Osteoblast (primary cell): Measurements from ENCODE around the gene ILF3. TPM values are rescaled to one million over a fixed set of nuclear protein-coding genes. Genes with fewer than 3 reads are reported as not detected.
A peak's percentile ranks its signal among the peaks of the same experiment; 100 is the strongest.

Experiments used
- DNase-seq: peaks from one replicate; pipeline ENCODE4 v3.0.0; 2011; ENCODE audit warnings: low spot score, mixed read lengths; ENCODE audit not compliant: insufficient read length; ENCODE audit errors: missing footprints
- H2AFZ ChIP-seq: 2 replicates; pipeline ENCODE4 v1.6.0; 2011; ENCODE audit warnings: mild to moderate bottlenecking, low read length
- H3K27ac ChIP-seq: 2 replicates; pipeline ENCODE4 v1.5.1; 2011; ENCODE audit warnings: mild to moderate bottlenecking, low read depth, low read length, moderate library complexity
- H3K27me3 ChIP-seq: 2 replicates; pipeline ENCODE4 v1.6.0; 2012; ENCODE audit warnings: mild to moderate bottlenecking, control low read depth, inconsistent platforms, low read length, moderate library complexity; ENCODE audit not compliant: insufficient read depth
- H3K36me3 ChIP-seq: 2 replicates; pipeline ENCODE4 v1.5.1; 2011; ENCODE audit warnings: mild to moderate bottlenecking, low read length, control low read depth, moderate library complexity; ENCODE audit not compliant: insufficient read depth
- H3K4me1 ChIP-seq: 2 replicates; pipeline ENCODE4 v1.5.1; 2011; ENCODE audit warnings: mild to moderate bottlenecking, low read length, control low read depth, moderate library complexity; ENCODE audit not compliant: insufficient read depth
- H3K4me2 ChIP-seq: 2 replicates; pipeline ENCODE4 v1.6.0; 2011; ENCODE audit warnings: mild to moderate bottlenecking, low read length; ENCODE audit not compliant: insufficient read depth
- H3K4me3 ChIP-seq: fragments of 200-600 bp; sonication (generic); 3 replicates; pipeline ENCODE4 v1.5.1; 2012; ENCODE audit warnings: mild to moderate bottlenecking, low read length, inconsistent platforms; ENCODE audit not compliant: insufficient read depth
- H3K79me2 ChIP-seq: 2 replicates; pipeline ENCODE4 v1.6.0; 2012; ENCODE audit warnings: mild to moderate bottlenecking, low read length, control low read depth, inconsistent platforms; ENCODE audit not compliant: insufficient read depth
- H3K9me3 ChIP-seq: 2 replicates; pipeline ENCODE4 v1.5.1; 2011; ENCODE audit warnings: low read depth, low read length, control low read depth
- H4K20me1 ChIP-seq: 2 replicates; pipeline ENCODE4 v1.6.0; 2012; ENCODE audit warnings: mild to moderate bottlenecking, low read length, control low read depth; ENCODE audit not compliant: insufficient read depth
- total RNA-seq: library from RNA; depleted of rRNA; stranded (reverse); fragments of >200 nt; gene quantifications from 2 replicates; pipeline ENCODE4 v1.2.3, GENCODE V29; 2012
- TF ChIP-seq, protein P1 (sequence below): IDR thresholded peaks from 2 replicates; pipeline ENCODE4 v1.5.1; 2011; ENCODE audit warnings: mild to moderate bottlenecking, low read depth, low read length, moderate library complexity; ENCODE audit errors: extremely low read depth

The ILF3 gene
- total RNA-seq, 1 donor: 107 TPM

DNA sequence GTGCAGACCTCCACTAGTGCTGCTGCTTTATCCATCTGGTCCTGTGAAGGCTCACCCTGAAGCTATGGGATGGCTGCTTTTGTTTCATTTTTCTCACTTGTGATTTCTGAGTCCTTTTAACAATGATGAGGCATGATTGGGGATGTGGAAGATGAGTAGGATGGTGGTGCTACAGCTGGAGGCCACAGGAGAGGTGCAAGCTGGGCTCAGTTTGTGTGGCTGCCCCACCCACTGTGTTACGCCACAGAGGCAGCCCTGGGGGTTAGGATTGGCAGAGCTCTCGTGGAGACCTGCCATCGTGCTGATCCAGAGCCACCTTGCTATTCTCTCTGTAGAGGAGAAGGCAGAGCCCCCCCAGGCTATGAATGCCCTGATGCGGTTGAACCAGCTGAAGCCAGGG is 27.5 kb downstream of the ILF3 start:
- no peaks in the 10 kb centered on the region for H3K9me3 ChIP-seq
- peaks cover 46% of the 10 kb centered on the region for H4K20me1 ChIP-seq
- H3K27me3 ChIP-seq: no peaks in the 10 kb centered on the region
- H3K4me1 ChIP-seq: peaks cover 5% of the 10 kb centered on the region
- no peak overlapping the region for H2AFZ ChIP-seq
- peak; percentile 27 for DNase-seq
- TF ChIP-seq, protein P1, sequence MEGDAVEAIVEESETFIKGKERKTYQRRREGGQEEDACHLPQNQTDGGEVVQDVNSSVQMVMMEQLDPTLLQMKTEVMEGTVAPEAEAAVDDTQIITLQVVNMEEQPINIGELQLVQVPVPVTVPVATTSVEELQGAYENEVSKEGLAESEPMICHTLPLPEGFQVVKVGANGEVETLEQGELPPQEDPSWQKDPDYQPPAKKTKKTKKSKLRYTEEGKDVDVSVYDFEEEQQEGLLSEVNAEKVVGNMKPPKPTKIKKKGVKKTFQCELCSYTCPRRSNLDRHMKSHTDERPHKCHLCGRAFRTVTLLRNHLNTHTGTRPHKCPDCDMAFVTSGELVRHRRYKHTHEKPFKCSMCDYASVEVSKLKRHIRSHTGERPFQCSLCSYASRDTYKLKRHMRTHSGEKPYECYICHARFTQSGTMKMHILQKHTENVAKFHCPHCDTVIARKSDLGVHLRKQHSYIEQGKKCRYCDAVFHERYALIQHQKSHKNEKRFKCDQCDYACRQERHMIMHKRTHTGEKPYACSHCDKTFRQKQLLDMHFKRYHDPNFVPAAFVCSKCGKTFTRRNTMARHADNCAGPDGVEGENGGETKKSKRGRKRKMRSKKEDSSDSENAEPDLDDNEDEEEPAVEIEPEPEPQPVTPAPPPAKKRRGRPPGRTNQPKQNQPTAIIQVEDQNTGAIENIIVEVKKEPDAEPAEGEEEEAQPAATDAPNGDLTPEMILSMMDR: no peak
- H3K36me3 ChIP-seq: peaks cover 95% of the 10 kb centered on the region
- no peak overlapping the region for H3K4me2 ChIP-seq
- H3K4me3 ChIP-seq: no peak overlapping the region
- no peak overlapping the region for H3K27ac ChIP-seq
- H3K79me2 ChIP-seq: peaks cover 89% of the 10 kb centered on the region

DNA sequence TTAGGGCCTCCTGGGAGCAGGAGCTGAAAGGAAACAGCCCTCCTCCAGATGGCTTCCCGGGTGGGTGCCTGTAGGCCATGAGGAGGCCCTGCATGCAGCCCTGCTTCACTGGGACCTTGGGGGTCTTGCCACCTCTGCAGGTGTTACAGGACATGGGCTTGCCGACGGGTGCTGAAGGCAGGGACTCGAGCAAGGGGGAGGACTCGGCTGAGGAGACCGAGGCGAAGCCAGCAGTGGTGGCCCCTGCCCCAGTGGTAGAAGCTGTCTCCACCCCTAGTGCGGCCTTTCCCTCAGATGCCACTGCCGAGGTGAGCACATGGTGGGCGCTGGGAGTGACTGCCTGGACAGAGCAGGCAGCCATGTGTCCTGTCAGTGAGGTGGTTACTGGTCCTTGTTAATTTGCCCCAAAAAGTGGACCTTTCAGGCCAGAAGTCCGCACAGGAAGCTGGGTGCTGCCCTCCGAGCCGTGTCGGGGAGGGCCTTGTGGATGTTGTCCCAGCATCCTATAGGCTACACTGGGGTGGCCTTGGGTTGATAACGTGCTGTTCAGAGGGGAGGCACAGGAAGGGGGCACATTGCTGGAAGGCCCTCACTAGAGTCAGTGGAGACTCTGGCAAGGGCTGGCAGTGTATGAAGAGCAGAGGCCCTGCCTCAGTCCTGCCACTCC is 28.4 kb downstream of the ILF3 start:
- peaks cover 51% of the 10 kb centered on the region for H4K20me1 ChIP-seq
- no peak overlapping the region for H3K4me3 ChIP-seq
- no peak overlapping the region for H2AFZ ChIP-seq
- H3K79me2 ChIP-seq: peaks cover 85% of the 10 kb centered on the region
- DNase-seq: peak; percentile 44
- H3K4me2 ChIP-seq: no peak overlapping the region
- TF ChIP-seq, protein P1: no peak
- no peak overlapping the region for H3K27ac ChIP-seq
- peaks cover 93% of the 10 kb centered on the region for H3K36me3 ChIP-seq
- peaks cover 5% of the 10 kb centered on the region for H3K4me1 ChIP-seq
- H3K9me3 ChIP-seq: no peaks in the 10 kb centered on the region
- no peaks in the 10 kb centered on the region for H3K27me3 ChIP-seq

DNA sequence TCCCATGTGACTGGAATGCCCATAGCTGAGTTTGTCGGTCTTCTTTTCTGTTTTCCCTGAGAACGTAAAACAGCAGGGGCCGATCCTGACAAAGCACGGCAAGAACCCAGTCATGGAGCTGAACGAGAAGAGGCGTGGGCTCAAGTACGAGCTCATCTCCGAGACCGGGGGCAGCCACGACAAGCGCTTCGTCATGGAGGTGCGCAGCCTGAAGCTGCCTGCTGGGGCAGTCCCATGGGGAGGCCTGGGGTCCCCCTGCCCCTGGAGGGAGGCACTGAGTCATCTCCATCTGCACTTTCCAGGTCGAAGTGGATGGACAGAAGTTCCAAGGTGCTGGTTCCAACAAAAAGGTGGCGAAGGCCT is 28.9 kb downstream of the ILF3 start:
- H4K20me1 ChIP-seq: peaks cover 52% of the 10 kb centered on the region
- peaks cover 5% of the 10 kb centered on the region for H3K4me1 ChIP-seq
- no peak overlapping the region for H3K4me3 ChIP-seq
- H3K4me2 ChIP-seq: no peak overlapping the region
- H2AFZ ChIP-seq: no peak overlapping the region
- H3K79me2 ChIP-seq: peaks cover 85% of the 10 kb centered on the region
- peaks cover 93% of the 10 kb centered on the region for H3K36me3 ChIP-seq
- peak; percentile 52 for DNase-seq
- H3K27ac ChIP-seq: no peak overlapping the region
- TF ChIP-seq, protein P1: no peak
- no peaks in the 10 kb centered on the region for H3K27me3 ChIP-seq
- no peaks in the 10 kb centered on the region for H3K9me3 ChIP-seq

DNA sequence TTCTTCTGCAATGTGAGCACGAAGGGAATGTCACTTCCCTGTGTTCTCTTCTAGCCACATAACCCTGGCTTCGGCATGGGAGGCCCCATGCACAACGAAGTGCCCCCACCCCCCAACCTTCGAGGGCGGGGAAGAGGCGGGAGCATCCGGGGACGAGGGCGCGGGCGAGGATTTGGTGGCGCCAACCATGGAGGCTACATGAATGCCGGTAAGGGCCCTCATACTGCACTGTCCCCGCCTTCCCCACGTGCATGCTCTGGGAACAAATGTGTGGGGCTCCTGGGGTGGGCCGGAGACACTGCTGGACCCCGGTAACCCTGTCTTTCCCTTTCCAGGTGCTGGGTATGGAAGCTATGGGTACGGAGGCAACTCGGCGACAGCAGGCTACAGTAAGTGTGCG is 29.4 kb downstream of the ILF3 start:
- Histone ChIP-seq H4K20me1 (peaks cover 49% of the 10 kb centered on the region), H2AFZ (no peak overlapping the region), H3K4me3 (no peak overlapping the region), H3K27me3 (no peaks in the 10 kb centered on the region), H3K4me1 (peaks cover 5% of the 10 kb centered on the region), H3K4me2 (no peak overlapping the region), H3K79me2 (peaks cover 86% of the 10 kb centered on the region), H3K36me3 (peaks cover 93% of the 10 kb centered on the region), H3K9me3 (no peaks in the 10 kb centered on the region), H3K27ac (no peak overlapping the region)
- DNase-seq: peak; percentile 21
- TF ChIP-seq, protein P1: no peak
